ENCODE data around the gene ST3GAL3. TPM values are rescaled to one million over a fixed set of nuclear protein-coding genes. Genes with fewer than 3 reads are reported as not detected.

The ST3GAL3 gene
- total and polyA plus RNA-seq, 2 of the 13 experiments (the other 11 are each of a cell fraction or from before 2014, with no cell fraction given): 5.1 to 8.1 TPM

DNA sequence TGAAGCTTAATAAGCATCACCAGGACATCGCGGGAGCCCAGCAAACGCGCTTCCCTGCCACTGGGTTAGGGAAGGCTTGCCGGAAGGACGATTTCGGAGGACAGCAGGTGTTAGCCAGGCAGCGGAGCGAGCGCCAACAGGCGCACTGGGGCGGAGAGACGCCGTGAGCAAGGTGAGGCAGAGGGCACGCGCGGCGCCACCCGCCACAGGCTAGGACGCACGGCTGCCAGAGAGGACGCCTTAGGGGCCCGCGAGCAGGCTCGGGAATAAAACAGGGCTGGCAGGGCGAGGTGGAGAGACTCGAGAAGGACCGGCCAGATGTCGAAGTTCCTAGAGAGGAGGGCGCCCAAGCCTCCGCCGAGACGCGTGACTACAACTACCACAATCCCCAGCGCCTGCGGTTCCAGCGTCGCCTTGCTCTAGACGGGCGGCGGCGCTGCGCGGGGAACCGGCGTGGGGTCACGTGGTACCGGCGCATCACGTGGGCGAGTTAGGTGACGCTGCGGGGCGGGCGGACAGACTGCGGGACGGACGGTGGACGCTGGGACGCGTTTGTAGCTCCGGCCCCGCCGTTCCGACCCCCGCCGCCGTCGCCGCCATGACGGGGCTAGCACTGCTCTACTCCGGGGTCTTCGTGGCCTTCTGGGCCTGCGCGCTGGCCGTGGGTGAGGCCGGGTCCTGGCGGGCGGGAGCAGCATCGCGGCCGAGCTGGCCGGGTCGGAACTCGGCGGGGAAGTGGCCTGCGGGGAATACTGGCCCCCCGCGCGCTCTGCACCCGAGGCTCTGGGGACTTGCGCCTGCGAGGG, 267.3 kb downstream of the ST3GAL3 start, which contains the start of gene ATP6V0B (continued):
- peak; percentile 68 for TF ChIP-seq POGZ (CRISPR knock-in tag; IDR thresholded peaks at IDR 0.05)
- peak; percentile 78 for TF ChIP-seq SPEN (CRISPR knock-in tag; IDR thresholded peaks at IDR 0.05; ENCODE audit: low read depth)
- TF ChIP-seq ZSCAN20 (CRISPR knock-in tag; IDR thresholded peaks at IDR 0.05; ENCODE audit: borderline replicate concordance): no peak
- TF ChIP-seq GATAD2A (CRISPR knock-in tag; IDR thresholded peaks at IDR 0.05): 0 out of 2 replicates have a peak, but pooled peaks have one; percentile 20
- peak; percentile 82; the same call in 1 of the 2 replicates for TF ChIP-seq GTF2F1 (IDR thresholded peaks at IDR 0.05; ENCODE audit: low read length)
- TF ChIP-seq RFXANK (CRISPR knock-in tag; IDR thresholded peaks at IDR 0.05): no peak
- 0 out of 2 replicates have a peak, but pooled peaks have one; percentile 58 for TF ChIP-seq ZNF558 (CRISPR knock-in tag; IDR thresholded peaks at IDR 0.05; ENCODE audit: borderline replicate concordance)
- TF ChIP-seq ZNF850 (CRISPR knock-in tag; conservative IDR thresholded peaks at IDR 0.05): peak; percentile 73; the same call in 1 of the 2 replicates
- TF ChIP-seq NKX3-1 (CRISPR knock-in tag; IDR thresholded peaks at IDR 0.05): peak; percentile 36; the same call in 1 of the 2 replicates
- TF ChIP-seq NRL (CRISPR knock-in tag; IDR thresholded peaks at IDR 0.05; ENCODE audit: borderline replicate concordance): peak; percentile 85
- TF ChIP-seq, protein P1, sequence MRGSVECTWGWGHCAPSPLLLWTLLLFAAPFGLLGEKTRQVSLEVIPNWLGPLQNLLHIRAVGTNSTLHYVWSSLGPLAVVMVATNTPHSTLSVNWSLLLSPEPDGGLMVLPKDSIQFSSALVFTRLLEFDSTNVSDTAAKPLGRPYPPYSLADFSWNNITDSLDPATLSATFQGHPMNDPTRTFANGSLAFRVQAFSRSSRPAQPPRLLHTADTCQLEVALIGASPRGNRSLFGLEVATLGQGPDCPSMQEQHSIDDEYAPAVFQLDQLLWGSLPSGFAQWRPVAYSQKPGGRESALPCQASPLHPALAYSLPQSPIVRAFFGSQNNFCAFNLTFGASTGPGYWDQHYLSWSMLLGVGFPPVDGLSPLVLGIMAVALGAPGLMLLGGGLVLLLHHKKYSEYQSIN (CRISPR knock-in tag; IDR thresholded peaks at IDR 0.05; ENCODE audit: borderline replicate concordance): no peak
- TF ChIP-seq ZIK1 (CRISPR knock-in tag; IDR thresholded peaks at IDR 0.05; ENCODE audit: borderline replicate concordance, low read depth): peak; percentile 65; the same call in 1 of the 2 replicates
- TF ChIP-seq HDAC2 (CRISPR knock-in tag; IDR thresholded peaks at IDR 0.05): peak; percentile 63
- TF ChIP-seq KLF12 (CRISPR knock-in tag; IDR thresholded peaks at IDR 0.05; ENCODE audit: borderline replicate concordance): no peak
- TF ChIP-seq ZNF879 (CRISPR knock-in tag; IDR thresholded peaks at IDR 0.05): no peak
- TF ChIP-seq POLR2A (IDR thresholded peaks at IDR 0.05; ENCODE audit: insufficient read depth in 1 of 2, low read depth in 2 of 2, low read length in 2 of 2): peak in 1 of 2 experiments; percentile 71; a peak in 2 of 4 replicates
- TF ChIP-seq MYC (CRISPR knock-in tag; IDR thresholded peaks at IDR 0.05; ENCODE audit: borderline replicate concordance): peak; percentile 85; the same call in 1 of the 2 replicates
- peak; percentile 60; the same call in 1 of the 2 replicates for TF ChIP-seq KLF6 (CRISPR knock-in tag; IDR thresholded peaks at IDR 0.05)
- TF ChIP-seq, protein P2, sequence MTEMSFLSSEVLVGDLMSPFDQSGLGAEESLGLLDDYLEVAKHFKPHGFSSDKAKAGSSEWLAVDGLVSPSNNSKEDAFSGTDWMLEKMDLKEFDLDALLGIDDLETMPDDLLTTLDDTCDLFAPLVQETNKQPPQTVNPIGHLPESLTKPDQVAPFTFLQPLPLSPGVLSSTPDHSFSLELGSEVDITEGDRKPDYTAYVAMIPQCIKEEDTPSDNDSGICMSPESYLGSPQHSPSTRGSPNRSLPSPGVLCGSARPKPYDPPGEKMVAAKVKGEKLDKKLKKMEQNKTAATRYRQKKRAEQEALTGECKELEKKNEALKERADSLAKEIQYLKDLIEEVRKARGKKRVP (CRISPR knock-in tag; IDR thresholded peaks at IDR 0.05): peak in 1 of 2 experiments; percentile 53; a peak in 2 of 4 replicates
- TF ChIP-seq, protein P3, sequence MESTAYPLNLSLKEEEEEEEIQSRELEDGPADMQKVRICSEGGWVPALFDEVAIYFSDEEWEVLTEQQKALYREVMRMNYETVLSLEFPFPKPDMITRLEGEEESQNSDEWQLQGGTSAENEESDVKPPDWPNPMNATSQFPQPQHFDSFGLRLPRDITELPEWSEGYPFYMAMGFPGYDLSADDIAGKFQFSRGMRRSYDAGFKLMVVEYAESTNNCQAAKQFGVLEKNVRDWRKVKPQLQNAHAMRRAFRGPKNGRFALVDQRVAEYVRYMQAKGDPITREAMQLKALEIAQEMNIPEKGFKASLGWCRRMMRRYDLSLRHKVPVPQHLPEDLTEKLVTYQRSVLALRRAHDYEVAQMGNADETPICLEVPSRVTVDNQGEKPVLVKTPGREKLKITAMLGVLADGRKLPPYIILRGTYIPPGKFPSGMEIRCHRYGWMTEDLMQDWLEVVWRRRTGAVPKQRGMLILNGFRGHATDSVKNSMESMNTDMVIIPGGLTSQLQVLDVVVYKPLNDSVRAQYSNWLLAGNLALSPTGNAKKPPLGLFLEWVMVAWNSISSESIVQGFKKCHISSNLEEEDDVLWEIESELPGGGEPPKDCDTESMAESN (CRISPR knock-in tag; conservative IDR thresholded peaks at IDR 0.05): peak; percentile 76
- TF ChIP-seq, protein P4, sequence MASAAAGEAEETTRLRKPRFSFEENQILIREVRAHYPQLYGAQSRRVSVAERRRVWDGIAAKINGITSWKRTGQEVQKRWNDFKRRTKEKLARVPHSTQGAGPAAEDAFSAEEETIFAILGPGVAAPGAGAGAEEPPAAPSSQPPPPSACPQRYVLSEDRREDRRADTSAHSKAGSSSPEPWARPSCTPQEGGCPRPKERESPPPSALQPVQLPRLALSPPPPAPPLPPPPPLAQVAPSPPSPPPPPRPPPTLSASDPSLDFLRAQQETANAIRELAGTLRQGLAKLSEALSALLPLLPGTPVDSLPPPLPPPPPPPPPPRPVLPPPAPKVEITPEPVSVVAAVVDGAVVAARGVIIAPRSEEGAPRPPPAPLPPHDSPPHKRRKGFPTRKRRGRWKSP (CRISPR knock-in tag; IDR thresholded peaks at IDR 0.05): peak; percentile 78
- TF ChIP-seq CCDC6 (CRISPR knock-in tag; IDR thresholded peaks at IDR 0.05): peak; percentile 69; the same call in 1 of the 2 replicates
- peak; percentile 13 for TF ChIP-seq XRCC5 (optimal IDR thresholded peaks at IDR 0.05; ENCODE audit: low read length)
- TF ChIP-seq ZNF326 (CRISPR knock-in tag; IDR thresholded peaks at IDR 0.05; ENCODE audit: borderline replicate concordance): no peak
- no peak for TF ChIP-seq JDP2 (CRISPR knock-in tag; IDR thresholded peaks at IDR 0.05; ENCODE audit: borderline replicate concordance)
- peak; percentile 37; the same call in 1 of the 2 replicates for TF ChIP-seq FOXC1 (CRISPR knock-in tag; IDR thresholded peaks at IDR 0.05; ENCODE audit: borderline replicate concordance)

Measured in HepG2 (cell line).